Activated CD8-positive, alpha-beta memory T cell treated with anti-CD3 and anti-CD28 coated beads for 4 hours (primary cell): ENCODE results near the gene AP3B1.
"Not testable (repeated sequence)": the region's sequence is repeated elsewhere in the genome, so short reads cannot be mapped to it uniquely, and the experiment has no call there.

Experiments used
- DNase-seq, 2 donors: peaks; one replicate each; pipeline ENCODE4 v3.0.0-alpha.2; 2020; ENCODE audit warnings: low read depth in 2 of 2

The AP3B1 gene

DNA sequence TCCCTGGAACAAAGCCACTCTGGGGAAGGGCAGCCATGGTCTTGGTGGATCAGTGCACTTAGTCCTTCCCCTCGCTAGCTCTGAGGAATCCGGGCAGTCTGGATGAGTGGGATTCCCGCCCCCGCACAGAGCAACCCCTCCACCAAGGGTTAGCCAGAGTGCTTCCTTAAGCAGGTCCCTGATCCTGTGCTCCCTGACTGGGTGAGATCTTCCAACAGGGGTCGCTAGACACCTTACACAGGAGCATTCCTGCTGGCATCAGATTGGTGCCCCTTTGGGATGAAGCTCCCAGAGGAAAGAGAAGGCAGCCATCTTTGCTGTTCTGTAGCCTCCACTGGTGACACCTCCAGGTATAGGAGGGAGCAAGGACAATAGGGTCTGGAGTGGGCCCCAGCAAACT is 228.8 kb downstream of the AP3B1 start:
- DNase-seq, result no peak

DNA sequence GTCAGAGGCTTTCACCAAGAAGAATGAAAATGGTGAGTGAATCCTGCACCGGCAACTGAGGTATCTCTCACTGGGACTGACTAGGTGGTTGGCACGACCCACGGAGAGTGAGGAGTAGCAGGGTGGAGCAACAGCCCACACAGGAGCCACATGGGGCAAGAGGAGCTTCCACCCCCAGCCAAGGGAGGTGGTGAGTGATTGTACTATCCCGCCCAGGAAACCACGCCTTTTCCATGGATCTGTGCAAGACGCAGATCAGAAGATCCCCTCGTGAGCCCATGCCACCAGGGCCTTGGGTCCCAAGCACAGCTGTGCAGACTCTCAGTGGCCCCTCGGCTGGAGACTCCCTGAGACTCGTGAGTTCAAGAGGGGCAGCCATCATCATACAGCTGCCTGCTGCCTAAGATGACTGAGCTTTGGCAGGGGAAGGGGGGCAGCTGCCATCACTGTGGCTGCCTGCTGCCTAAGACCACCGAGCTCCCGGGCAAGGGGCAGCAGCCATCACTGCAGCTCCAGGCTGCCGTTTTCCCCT is 229.5 kb downstream of the AP3B1 start:
- DNase-seq, result no peak

DNA sequence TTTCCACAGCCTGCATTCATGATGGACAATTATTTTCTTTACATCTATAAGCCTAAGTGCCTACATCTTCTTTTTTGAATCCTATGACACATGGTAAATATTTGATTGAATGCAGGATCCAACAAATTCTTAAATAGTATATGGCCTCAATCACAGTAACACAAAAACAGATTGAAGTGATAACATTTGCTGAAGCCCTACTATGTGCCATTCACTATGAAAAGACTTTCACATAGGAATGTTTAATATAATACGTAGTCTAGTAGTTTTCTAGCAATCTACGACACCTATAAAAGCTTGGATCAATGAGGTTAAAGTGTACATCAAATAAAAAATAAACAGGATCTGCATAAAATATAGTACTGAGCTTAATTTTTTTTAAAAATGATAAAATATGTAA is 231.0 kb downstream of the AP3B1 start:
- no peak for DNase-seq

DNA sequence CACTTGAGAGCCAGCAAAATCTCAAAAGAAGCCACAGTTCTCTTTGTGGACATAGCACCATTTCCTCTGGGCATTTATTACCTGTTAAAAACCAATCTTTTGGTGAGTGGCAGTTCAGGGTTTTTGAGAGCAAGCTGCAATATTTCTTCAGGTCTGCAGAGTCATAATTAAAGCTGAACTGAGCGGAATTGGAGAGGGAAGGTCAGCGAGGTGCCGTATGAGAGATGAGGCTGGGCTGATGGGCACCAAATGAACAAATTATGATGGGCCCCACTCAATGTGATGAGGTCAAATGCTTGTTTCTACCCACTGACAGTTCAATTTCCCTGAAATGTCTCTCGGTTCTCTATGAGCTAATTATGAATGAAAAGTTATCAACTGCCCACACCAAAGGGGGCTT is 231.9 kb downstream of the AP3B1 start:
- DNase-seq, result no peak

DNA sequence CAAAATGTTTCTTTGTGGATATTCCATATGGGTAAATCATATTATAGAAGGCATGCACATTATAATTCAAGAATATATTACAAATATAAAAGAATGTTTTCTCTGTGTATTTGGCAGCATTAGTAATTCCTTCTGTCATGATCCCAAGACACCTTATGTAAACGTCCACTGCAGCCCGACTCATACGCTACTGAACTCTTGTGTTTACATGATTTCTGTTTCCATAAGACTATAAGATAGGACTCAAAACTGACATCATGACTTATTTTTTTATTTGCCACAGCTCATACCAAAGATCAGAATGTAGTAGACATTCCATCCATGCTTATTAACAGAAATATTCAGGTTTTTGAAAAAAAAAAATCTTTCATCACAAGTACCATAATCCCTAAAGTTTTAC is 234.1 kb downstream of the AP3B1 start:
- no peak for DNase-seq

DNA sequence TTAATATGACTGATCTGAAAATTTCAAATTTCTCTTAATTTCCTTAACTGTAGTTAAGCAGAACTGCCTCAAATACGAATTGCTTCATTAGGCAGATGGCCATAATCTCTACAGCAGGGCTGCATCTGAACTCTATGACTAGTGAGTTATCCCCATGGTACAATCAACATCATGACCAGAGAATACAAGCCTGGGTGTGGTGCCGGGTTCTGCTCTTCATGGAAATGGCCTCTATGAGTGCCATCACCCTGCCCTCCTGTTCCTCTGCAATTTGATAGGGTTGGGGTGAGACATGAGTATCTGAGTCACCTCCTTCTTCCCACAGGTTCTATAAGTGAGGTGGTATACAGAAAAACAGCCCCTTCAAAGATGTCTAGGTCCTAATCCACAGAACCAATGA is 235.9 kb downstream of the AP3B1 start:
- DNase-seq, result no peak

DNA sequence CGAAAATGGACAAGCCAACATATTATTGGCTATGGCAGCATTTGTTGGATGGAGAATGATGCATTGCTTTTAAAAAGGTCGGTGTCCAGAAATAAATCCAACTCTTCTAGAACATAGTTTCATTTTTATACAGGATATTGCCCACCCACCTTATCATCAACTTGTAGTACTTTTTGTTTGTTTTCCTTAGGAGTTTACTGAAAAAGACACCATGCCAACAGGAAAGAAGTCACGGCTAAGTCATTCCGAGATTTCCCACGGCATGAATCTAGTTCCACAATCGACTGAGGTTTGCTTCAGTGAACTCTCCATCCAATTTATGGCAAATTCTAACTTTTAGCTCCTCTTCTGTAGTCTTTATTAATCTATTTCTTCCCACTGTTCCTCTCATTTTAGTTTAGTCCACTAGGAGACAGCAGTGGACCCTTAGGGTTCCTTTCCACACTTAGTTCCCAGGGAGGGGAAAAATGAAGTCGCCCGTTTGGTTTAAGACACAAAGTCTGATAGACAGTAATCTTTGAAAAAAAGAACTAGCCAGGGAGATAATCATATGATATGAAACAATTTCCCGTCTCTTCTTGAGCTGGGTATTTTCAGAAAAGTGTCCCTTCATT is 237.5 kb downstream of the AP3B1 start:
- no peak for DNase-seq

DNA sequence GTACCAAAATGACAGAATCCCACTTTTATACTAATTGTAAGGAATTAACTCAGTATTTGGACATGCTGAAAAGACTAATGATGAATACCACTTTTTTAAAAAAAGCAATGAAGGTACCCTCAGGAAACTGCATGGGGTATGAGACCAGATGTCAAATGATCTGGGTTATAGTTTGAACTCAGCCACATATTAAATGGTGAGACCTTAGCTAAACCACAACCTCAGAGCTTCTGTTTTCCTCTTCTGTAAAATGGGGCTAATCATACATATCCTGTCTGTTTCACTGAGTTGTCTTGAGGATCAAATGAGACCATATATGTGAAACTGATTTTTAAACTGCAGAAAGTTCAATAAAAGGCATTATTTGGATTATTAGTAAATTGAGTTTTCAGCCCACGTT is 238.4 kb downstream of the AP3B1 start:
- DNase-seq, result no peak

DNA sequence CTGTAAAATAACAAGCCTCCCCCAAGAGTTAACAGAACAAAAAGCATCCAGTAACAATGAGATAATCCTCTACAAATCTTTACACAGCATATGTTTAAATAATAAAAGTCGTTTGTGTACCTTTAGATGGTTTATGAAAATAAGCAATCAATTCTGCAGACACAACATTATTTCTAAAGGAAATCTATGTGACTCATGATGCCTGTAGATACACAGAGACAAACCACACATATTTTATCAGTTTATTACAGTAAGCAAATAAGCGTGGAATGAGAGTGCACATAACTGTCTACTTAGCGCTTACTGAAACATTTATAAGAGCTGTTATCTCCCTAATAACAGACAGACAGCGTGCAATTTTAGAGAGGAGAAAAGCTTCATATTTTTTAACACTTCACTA is 243.6 kb downstream of the AP3B1 start:
- no peak for DNase-seq

DNA sequence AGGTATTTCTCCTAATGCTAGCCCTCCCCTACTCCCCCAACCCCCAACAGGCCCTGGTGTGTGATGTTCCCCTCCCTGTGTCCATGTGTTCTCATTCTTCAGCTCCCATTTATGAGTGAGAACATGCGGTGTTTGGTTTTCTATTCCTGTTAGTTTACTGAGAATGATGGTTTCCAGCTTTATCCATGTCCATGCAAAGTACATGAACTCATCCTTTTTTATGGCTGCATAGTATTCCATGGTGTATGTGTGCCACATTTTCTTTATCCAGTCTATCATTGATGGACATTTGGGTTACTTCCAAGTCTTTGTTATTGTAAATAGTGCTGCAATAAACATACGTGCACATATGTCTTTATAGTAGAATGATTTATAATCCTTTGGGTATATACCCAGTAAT is 247.7 kb downstream of the AP3B1 start:
- not testable (repeated sequence) for DNase-seq

DNA sequence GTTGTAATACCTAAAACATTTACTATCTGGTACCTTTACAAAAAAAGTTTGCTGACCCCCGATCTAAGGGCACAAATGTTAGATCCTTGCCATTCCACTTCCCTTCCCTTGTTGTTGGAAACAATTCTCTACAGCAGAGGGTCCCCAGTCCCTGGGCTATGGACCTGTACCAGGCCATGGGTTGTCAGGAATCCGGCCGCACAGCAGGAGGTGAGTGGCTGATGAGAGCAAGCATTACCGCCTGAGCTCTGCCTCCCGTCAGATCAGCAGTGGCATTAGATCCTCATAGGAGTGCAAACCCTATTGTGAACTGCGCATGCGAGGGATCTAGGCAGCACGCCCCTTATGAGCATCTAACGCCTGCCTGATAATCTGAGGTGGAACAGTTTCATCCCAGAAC is 248.5 kb downstream of the AP3B1 start:
- DNase-seq, result no peak

DNA sequence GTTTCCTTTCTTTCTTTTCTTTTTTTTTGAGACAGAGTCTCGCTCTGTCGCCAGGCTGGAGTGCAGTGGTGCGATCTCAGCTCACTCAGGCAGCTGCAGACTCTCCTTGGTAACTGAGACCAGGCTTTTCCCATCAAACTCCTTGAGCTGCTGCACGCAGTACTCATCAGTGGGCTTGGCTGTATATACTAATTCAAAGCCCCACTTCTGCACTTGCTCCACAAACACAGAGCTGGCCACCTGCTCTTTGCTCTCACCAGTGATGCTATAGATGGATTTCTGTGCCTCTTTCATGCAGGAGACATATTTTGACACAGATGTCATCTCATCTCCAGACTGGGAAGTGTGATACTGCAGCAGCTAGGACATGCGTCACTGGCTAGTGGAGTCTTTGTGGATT is 252.7 kb downstream of the AP3B1 start:
- DNase-seq, result no peak

DNA sequence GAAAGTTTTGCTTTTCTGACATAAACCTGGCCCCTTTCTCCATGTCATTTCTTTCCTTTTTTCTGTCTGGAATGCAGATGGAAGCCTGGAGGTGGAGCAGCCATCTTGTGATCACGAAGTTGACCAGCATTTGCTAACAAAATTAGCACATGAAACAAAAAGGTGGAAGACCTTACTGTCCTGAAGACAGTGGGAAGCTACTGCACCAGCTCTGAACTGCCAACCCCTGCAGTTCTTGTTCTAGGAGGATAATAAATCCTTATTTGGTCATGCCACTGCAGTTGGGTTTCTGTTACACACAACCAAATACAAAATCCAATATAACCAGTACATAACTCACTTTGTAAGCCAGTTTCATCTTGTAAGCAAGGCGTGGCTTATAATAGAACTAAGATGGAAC is 269.0 kb downstream of the AP3B1 start:
- DNase-seq, result no peak

DNA sequence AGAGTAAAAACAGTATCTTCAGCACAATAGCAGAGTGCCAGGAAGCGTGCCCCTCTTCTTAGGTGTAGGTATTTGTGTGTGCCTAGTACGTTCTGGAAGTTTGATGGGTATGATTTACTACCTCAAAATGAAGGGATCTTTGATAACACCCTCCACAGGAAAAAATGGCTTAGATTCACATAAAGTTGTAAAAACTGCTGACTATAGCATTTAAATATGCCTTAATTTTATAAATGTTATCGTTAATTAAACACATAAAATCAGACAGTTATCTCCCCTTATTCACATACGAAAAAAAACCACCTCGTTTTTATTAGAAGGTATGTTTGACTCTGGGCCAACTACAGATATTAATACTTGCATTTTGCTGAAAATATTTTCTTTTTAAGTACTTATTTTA is 274.8 kb downstream of the AP3B1 start:
- no peak for DNase-seq

DNA sequence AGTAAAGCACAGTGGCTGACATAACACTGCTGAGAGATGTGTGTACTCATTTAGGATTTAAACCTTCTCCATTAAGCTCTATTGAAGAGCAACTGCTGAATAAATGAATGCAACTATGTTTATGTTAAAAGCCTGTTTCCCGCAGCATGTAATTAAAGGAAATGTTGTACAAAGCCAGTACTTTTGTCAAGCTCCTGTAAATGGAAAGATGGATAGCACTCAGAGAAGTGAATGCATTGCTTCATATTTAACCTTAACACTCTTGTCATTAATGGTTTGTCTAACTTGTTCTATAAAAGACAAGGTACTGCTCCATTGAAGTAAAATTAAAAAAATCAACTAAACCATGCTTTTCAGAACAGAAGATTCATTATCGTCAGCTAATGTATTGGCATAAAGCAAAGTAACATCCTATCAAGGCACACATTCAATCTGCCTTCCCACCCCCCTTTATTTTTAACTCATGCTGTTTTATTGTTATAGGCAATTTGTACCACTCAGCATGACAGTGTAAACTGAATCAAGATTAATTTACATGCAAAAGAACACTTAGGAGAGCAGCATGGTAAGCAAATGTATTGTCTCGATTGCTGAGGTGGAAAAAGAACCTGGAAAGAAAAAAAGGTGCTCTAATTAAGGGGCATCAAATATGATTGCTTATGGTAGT is 277.5 kb downstream of the AP3B1 start:
- no peak for DNase-seq

DNA sequence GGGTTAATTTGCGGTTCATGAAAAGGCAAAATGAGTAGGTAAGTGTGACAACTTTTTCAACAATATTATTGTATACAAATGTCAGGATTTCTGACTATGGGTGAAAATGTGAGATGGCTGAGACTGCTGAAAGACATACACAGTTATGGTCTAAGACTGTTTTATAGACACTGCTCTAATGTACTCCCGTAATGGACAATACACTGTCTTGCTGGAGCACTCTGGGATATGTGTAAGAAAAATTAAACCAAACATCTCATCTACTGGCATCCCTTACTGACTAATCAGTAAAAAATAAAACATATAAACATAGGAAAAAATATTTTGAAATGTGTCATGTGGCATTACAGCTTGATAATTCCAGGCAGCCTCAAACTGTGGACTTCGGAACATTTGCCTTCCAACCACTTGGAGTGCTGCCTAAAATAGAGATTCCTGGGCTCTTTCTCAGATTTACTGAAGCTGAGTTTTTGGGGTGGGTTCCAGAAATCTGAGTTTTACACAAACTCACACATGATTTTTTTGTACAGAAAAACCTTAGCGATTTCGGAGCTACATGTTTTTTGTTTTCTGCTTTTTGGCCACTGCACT is 284.5 kb downstream of the AP3B1 start:
- DNase-seq, result no peak

DNA sequence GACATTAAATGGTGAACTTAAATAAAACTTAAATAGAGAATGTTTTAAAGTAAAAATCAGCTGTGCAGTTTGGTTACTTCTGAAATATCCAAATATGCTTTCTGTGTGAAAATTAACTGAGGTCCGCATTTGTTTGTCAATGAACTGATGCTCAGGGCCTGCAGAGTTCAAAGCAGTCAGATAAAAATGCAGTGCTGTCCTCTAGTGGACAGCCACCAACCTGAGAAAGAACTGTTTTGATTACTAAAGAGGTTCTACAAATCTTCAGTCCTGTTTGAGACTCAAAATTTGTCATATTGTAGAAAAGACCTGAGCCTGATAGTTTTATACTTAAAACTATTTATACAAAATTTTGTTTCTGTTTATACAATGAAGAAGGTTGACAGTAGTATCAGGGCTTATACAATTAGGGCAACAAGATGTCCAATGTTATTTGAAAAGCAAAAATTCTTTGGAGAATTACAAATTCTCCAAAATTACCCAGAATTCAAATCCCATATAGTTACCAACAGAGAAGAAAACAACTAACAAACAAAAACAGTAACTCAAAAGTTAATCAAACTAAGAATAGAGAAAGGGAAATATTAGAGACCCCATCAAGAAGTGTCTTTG is 286.0 kb downstream of the AP3B1 start:
- no peak for DNase-seq

DNA sequence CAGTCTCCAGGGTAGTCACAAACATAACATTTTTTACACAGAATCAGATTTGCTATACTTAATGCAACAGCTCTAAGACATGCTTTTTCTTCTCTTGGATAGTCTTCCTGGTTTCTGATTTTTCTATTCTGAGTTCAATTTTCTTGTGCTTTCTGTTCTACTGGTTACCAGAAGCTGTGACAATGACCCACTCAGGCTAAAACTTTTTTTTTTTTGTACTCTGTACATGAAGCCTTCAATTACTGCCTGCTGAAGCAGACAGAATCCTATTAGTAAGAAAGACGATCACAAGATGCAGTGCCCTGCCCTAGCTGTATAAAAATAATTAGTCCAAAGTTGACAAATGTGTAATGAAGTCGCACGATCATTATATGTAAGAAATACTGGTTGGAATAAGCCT is 287.3 kb downstream of the AP3B1 start:
- DNase-seq, result no peak

DNA sequence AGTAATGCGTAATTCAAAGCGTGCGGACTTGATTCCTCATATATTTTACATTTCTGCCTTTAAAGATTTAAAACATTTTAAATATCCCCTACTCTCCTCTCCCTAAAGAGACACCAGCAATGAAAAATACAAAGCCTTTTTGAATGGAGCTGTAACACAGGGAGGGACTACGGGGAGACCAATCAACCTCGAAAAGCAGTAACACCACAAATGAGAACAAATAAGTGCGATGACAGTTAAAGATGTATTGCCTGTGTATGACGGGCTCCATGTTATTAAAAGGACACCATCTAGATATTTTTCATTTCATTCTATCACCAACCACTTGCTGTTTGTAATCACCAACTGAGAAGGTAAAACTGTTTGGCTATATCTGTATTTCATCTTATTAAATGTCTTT is 288.0 kb downstream of the AP3B1 start:
- no peak for DNase-seq

DNA sequence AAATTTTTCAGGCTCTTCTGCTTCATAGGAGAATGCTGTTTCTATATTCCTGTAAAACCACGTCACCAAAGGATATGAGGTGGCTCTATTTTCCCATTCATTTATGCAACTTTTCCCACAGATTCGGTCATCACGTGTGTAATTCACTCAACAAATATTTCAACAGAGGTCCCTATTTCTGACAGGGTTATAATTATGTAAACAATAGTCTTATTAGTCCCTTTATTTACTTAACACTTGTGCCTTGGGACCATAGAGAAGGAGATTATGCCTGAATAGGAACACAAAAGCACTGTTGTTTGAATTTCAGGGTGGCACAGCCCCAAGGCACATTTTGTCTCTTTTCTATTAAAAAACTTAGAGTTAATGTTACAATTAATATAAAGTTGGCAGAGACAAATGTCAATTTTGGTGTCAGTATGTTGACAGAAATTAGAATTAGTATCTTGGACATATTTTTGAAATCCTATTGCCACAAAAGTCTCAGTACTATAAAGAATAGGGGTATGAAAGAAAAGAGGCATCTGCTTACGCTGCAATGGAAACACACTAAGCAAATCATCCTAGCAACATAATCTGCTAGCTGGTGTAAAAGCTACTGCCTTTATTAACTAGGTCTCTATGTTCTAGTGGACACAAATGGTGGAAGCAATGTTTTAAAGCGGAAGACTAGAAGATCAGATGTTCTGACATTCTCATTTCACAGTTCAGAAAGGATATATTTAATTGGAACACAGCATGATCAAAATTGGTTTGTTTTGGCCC is 289.3 kb downstream of the AP3B1 start:
- DNase-seq, result no peak

DNA sequence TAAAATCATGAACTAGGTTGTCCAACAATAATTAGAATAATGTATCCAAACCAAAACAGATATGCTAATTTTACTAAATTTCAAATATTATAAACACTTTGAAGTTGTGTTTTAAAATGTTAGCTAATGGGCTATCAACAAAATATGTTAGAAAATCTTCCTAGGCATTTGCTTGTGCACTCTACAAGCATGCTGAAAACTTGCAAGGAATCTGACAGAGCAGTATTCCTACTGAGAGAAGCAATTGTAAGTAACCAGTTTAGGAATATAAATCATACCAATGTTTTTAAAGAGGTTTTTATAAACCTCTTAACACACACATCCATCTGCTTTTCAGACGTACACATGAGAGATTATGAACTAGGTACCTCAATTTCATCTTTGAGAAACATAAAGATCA is 289.9 kb downstream of the AP3B1 start:
- DNase-seq, result no peak

DNA sequence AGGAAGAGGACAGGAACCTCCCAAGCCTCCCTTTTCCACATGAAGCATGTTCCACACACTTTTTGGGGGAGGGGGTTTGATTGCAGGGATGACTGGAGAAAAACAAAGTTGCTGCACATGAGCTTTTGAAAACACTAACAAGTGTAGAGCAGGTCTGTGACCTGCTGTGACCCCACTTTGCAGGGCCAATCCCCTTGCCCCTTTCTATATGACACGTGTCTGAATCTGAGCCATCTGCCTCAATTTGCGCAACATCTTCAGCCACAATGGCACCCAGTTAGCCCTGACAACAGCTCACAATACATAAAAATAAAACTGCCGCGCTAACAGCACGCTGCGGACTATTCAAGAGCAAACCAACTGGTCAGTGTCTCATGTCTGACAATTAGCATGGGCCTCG is 290.6 kb downstream of the AP3B1 start:
- DNase-seq, result no peak
